ENCODE data around the gene SLC27A5.
"Not testable (repeated sequence)": the region's sequence is repeated elsewhere in the genome, so short reads cannot be mapped to it uniquely, and the experiment has no call there.

The SLC27A5 gene

DNA sequence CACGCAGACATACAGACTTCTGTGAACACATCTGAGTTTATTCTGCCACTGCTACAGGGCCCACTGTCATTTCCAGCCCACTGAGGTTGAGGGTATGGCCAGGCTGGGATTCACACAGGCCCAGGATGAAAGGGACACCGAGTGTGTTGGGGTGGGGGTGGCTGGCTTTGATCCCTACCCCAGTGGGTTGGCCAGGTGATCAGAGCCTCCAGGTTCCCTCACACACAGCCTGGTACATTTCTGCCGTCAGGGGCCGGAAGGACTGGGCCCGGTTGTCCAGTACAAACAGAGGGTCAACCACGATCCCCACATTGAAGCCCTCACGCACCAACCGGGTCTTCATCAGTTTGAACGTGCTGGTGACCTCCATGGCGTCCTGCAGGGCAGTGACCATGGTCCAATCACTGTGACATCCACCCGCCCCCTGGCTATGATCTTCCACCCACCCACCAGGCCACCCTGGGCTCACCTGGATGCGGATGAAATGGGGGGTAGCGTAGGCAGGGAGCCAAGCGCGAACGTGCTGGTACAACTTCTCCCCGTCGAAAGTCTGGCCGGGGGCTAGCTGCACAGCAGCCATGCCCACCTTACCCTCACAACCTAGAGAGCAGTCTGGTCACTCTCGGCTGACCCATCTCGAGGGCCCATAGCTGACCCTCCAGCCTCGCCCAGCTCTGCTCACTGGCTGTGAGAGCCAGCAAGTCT, 13.3 kb downstream of the SLC27A5 start:
- DNase-seq (ENCODE audit: low read depth in 1 of 2, low spot score in 1 of 2), result no peak

DNA sequence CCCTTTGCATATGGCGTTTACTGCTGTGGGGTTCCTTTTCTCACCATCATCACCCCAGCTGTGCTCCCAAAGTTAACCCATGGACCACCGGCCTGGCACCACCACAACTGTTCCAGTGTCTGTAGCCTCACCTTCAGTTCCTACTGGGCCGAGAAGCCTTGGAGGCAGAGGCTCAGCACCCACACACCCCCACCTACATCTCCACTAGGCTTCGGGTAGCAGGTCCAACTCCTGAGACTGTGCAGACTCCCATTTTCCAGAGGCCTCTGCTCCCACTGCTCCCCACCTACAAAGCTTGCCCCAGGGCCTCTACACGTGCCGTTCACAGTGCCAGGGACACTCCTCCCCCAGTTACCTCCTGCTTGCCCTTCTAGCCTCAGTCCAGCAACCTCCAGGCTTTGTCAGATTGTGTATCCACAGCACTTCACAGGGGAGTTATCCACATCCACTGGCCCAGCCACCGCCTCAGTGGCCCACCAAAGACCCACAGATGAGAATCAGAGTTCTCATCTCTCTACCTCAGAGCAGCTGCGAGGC, 14.1 kb downstream of the SLC27A5 start:
- DNase-seq (ENCODE audit: low read depth in 1 of 2, low spot score in 1 of 2), result no peak

DNA sequence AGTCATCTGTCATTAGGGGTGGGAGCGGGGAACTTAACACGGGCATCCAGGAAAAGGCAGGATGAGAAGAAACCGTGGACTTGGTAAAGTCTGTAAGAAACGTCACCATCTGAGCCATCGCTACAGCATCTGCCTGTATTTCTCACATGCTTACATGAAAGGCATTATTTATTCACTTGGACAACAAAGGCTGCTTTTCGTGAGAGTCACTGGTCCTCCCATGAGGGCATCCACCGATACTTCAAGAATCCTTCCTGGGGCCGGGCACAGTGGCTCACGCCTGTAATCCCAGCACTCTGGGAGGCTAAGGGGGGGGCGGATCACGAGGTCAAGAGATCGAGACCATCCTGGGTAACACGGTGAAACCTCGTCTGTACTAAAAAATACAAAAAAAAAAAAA, 19.5 kb downstream of the SLC27A5 start:
- no peak for DNase-seq (ENCODE audit: low read depth in 1 of 2, low spot score in 1 of 2)

DNA sequence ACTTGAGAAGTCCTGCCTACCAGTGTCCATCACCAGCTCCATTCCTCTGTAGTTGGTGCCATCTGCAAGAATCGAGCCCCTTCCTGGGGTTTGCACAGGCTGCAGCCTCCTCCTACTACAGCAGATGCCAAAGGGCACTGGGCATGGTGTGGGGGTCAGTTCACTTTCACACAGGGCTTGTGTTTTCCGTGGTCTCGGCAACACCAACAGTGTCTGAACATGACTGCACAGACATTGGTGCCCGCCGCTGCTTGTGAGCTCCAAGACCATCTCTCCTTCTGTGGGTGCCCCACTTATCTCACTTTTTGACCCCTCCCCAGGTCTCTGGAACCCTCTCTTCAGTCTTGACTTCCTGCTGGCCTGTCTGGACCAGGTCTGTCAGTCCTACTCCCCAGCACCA, 20.4 kb downstream of the SLC27A5 start:
- DNase-seq (ENCODE audit: low read depth in 1 of 2, low spot score in 1 of 2), result no peak

DNA sequence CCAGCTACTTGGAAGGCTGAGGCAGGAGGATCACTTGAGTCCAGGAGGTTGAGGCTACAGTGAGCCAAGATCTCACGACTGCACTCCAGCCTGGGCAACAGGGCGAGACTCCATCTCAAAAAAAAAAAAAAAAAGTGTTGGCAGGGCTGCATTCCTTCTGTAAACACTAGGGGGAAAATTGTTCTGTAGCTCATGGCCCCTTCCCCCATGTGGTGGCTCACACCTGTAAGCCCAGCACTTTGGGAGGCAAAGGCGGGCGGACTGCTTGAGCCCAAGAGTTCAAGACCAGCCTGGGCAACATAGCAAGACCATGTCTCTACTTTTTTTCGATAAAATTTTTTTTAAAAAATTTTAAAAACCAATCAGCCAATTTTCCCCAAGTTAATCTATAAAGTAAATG, 27.4 kb downstream of the SLC27A5 start:
- DNase-seq (ENCODE audit: low read depth in 1 of 2, low spot score in 1 of 2), result not testable (repeated sequence)

DNA sequence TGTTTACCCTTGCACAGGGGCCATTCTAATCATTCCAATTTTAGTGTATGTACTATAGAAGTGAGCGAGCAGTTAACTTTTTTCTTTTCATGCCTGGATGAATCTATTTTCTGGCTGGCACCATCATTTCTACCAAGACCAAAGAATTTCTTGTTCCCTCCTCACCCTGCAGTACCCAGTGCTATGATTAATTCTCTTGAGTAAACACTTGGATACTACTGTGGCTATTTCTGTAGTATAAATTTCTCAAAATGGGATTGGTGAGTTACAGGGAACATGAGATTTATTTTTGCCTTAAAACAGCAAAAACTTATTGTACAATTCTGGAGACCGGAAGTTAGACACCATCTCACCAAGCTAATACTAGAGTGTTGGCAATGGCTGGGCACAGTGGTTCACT, 28.0 kb downstream of the SLC27A5 start:
- no peak for DNase-seq (ENCODE audit: low read depth in 1 of 2, low spot score in 1 of 2)

DNA sequence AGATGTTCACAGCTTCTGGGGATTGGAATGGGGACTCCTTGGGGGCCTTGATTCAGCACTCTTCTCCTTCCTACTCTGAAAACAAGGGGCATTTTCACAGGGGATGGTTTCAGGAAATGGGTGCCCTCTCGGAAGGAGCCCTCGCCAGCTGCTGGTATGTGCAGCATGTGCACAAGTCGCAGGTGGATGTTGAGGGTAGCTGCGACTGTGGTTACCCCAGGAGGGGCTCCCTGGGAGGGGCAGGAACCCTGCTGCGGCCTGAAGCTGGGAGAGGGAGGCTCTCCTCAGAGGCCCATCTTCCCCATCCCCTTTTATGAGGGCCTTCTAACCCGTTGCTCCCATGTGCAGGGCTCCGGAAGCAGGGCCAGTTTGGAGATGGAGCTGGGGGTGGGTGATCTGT, 29.4 kb downstream of the SLC27A5 start:
- no peak for DNase-seq (ENCODE audit: low read depth in 1 of 2, low spot score in 1 of 2)

DNA sequence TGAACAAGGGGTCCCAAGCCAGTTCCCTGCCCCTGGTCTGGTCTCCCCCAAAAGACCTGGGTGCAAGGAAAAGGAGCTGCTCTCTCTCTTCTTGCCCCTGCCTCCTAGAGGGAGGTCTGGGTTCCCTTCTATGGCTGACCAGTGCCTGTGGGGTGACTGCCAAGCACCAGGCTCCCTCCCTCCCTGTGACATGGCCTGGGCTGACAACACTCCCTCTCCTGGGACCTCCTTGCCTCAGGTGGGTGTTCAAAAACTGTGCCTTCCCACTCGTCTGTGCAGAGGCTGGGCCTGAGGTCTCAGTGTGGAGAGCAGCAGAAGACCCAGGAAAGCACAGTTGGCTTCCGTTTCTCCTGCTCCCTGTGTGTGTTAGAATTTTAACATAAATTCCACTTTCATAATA, 31.0 kb downstream of the SLC27A5 start:
- DNase-seq (ENCODE audit: low read depth in 1 of 2, low spot score in 1 of 2), result no peak

DNA sequence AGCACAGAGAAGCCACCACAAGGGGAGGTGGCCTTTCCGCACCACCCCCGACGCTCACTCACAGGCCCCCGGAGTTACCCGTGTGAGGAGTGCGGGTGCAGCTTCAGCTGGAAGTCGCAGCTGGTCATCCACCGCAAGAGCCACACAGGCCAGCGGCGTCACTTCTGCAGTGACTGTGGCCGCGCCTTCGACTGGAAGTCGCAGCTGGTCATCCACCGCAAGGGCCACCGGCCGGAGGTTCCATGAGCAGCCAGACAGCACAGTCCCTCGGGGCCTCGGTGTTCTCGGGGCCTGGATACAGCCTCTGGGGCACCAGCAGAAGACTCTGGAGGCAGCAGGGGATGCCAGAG, 31.3 kb downstream of the SLC27A5 start:
- no peak for DNase-seq (ENCODE audit: low read depth in 1 of 2, low spot score in 1 of 2)

DNA sequence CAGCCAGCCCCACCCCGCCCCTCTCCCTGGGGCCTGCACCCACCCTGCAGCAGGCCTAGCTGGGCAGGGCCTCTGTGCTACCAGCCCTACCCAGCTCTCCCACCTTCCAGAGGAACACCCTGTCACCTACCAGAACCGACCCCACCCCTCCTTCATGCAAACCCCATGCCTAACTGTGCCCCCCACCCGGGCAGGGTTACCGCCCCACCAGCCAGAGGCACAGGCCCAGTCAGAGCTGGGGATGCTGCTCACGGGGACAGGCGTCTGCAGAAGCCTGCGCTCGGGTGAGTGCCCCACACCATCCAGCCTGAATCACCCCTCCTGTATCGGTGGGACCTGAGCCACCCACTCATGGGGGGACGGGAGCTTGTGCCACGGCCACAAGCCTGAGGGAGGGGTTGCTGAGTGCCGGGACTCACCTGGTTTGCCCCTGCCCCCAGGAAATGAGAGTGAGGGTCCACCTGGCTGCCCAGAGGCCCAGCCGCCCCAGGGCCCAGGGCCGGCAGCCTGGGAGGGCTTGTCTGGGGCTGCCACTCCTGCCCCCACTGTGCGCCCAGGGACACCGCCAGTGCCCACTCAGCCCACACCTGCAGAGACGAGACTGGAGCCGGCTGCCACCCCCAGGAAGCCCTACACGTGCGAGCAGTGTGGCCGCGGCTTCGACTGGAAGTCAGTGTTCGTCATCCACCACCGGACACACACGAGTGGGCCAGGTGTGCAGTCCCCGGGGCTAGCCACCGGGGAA, 31.9 kb downstream of the SLC27A5 start:
- no peak for DNase-seq (ENCODE audit: low read depth in 1 of 2, low spot score in 1 of 2)

DNA sequence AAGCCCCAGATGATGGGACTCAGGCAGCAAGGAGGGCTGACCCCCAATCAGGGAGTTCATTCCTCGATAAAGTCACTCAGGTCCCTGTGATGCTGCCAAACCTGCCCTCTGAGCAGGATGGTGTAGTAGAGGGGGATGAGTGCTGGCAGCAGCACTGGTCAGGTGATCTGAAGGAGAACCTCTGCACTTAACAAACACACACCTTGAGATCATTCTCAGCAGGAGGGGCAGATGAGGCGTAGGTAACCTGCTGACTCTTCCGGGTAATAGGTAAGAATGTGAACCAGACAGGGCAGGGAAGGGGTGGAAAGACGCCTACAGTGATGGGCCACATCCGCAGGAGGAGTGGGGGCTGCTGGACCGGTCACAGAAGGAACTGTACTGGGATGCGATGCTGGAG, 32.5 kb downstream of the SLC27A5 start:
- no peak for DNase-seq (ENCODE audit: low read depth in 1 of 2, low spot score in 1 of 2)

DNA sequence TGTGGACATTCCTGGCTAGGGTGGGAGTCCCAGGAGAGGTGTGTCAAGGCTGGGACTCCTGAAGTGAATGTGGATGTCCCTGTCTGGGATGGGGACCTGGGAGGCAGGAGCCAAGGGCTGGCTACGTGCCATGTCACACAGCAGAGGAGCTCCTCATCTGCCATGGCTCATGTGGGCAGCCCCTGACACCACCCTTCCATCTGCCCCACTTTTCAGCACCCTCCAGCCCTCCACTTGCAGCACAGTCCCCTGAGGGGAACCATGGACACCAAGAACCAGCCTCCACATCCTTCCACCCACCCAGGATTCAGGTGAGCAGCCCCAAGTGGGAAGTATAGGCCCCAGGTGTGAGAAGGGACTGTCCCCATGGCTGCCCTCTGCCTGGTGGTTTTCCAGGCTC, 33.9 kb downstream of the SLC27A5 start:
- DNase-seq (ENCODE audit: low read depth in 1 of 2, low spot score in 1 of 2), result no peak

DNA sequence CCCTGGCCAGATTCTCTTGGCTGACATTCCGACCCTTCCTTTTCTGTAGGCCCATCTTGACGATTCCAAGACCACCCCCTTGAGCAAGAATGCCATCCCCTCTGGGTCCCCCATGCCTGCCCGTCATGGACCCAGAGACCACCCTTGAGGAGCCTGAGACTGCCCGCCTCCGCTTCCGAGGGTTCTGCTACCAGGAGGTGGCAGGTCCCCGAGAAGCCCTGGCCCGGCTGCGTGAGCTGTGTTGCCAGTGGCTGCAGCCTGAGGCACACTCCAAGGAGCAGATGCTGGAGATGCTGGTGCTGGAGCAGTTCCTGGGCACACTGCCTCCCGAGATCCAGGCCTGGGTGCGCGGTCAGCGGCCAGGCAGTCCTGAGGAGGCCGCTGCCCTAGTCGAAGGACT, 34.7 kb downstream of the SLC27A5 start:
- no peak for DNase-seq (ENCODE audit: low read depth in 1 of 2, low spot score in 1 of 2)

DNA sequence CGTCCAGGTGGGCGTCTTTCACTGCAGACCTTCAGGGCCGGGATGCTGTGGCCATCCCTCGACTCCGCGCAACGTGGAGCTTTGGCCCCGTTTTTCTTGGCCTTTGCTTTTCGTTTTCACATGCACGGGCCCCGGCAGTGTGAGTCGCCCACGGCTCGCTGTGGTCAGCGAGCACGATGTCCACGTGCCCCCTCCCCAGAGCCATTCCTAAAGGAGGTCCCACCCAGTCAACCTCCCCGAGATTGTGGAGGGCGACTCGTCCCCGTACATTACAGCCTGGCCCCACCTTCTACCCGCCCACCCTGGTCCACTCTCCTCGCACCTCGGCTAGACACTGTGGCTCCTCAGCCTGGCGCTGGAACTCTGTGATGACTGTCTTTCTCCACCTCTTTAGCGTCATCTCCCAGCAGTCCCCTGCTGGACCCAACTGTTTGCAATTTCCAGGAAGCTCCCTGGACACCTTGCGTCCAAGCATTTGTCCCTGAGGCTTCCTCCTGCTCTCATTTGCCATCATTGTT, 35.2 kb downstream of the SLC27A5 start:
- no peak for DNase-seq (ENCODE audit: low read depth in 1 of 2, low spot score in 1 of 2)

DNA sequence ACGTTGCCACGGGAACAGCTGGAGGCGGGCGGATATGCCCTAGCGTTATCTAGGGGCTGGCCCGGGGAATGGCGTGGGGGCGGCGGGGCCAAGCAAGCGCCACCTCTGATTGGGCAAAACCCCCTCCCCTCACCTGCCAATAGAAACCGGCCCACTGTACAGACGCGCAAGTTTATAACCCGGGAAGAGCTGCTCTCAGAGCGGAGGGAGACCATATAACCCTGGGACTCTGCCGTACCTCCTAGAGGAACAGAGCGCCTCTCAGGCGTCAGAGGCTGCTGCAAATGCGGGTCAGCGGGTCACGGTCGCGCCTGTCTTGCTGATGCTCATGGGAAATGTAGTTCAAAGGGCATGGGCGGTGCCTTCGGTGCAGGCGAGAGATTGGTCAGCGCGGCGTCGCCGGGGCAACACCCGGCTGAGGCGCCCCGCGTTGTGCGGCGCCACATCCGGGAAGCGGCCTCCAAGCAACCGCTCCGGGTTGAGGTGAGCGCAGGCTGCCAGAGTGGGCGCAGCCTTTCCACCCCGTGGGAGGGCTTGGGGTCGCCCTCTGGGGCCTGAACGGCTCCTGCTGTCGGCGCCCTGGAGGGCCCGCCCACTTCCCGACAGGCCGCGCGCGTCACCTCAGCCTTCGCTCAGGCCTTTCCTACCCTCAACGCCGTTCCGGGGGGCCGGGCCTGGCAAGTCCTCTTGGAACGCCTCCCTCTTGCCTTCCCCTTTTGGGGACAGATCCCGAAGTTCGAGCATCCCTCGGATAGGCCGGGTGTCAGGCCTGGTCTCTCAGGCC, 35.9 kb downstream of the SLC27A5 start, which contains the start of gene ZNF446:
TSS of gene ZNF446 (plus strand) at position 639 of the 784 bp plus-strand sequence. CDS start 867 bp downstream, outside the sequence.
- DNase-seq (ENCODE audit: low read depth in 1 of 2, low spot score in 1 of 2), result peak; percentile 83 to 88

DNA sequence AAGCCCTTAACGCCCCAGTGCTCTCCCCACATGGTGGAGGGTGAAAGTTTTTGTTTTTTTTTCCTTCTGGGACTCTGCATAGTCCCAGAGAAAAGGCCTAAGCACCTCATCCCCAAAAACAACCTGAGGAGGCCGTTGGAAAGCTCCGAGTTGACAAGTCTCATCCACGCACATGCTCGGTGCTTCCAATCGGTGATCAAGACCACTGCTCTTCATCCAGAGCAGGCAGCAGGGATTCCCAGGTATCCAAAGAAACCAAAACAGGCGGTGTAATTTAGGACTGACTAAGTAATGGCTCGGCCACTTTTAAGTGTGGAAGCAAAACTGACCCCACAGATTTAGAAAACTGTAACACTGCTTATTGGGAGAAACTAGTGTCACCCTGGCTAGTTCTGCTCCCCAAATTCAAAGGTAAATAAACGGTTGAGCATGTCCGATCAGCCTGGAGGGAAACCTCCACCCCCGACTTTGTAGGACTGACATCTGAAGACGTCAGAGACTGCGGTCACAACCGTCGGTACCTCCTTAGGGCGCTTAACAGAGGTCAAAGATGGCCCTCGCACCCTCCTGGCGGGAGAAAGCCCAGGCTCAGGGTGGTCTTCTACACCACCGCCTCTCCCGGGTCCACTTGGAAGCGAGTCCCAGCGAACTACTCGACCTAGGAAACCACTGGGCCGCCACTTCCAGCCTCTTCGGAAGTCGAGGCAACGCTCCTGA, 36.6 kb downstream of the SLC27A5 start:
- DNase-seq (ENCODE audit: low read depth in 1 of 2, low spot score in 1 of 2), result no peak

DNA sequence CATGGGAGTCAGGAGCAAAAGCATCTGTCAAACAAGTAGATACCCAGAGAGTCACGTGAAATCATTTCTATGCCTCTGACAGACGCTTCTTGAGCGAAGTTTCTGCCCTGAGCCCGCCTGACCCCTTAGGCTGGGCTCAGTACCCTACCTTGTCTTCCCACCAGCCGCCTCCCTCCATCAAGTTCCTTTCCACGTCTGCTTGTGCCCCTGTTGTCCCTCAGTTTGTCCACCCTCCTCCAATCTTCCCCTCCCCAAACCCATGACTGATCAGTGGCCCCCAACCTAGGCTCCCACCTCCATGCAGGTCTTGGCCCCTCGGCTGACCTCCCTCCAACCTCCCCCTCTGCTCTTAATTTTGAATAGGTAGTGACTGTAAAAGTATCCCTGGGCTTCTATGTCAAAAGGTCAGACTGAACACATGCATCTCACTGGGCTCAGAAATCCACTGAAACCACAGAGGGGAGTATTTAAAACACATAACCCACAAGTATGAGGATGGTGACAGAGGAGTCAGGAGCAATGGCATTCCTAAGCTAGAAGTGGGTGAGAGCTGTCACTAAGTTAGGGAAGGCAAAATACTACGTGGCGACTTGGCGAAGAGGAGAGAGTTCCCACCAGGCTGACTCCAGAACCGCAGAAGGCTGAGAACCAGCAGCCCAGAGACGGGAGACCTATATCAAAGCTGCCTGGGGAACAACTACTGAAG, 37.3 kb downstream of the SLC27A5 start:
- DNase-seq (ENCODE audit: low read depth in 1 of 2, low spot score in 1 of 2), result no peak

DNA sequence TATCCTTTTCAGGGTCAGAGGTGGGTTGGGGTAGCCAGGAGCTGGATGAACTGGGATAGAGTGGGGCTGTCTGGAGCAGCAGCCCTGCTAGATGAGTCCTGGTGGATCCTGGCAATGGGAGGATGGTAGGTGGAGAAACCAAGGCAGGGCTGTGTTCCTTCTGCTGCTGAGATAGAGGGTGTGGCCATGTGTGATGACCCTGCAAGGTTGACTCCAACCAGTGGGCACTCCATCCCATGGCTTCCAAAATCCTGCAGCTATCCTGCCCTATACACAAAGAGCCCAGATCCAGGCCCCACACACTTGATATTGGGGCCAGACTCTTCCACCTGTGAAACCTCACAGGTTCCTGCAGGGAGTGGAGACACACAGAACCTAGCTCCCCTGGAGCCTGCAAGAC, 38.0 kb downstream of the SLC27A5 start:
- no peak for DNase-seq (ENCODE audit: low read depth in 1 of 2, low spot score in 1 of 2)

DNA sequence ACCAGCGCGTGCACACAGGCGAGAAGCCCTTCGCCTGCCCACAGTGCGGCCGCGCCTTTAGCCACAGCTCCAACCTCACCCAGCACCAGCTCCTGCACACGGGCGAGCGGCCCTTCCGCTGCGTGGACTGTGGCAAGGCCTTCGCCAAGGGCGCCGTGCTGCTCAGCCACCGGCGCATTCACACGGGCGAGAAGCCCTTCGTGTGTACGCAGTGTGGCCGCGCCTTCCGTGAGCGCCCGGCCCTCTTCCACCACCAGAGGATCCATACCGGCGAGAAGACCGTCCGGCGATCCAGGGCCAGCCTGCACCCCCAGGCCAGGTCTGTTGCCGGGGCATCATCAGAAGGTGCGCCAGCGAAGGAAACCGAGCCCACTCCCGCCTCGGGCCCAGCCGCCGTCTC, 40.1 kb downstream of the SLC27A5 start:
- DNase-seq (ENCODE audit: low read depth in 1 of 2, low spot score in 1 of 2), result no peak

DNA sequence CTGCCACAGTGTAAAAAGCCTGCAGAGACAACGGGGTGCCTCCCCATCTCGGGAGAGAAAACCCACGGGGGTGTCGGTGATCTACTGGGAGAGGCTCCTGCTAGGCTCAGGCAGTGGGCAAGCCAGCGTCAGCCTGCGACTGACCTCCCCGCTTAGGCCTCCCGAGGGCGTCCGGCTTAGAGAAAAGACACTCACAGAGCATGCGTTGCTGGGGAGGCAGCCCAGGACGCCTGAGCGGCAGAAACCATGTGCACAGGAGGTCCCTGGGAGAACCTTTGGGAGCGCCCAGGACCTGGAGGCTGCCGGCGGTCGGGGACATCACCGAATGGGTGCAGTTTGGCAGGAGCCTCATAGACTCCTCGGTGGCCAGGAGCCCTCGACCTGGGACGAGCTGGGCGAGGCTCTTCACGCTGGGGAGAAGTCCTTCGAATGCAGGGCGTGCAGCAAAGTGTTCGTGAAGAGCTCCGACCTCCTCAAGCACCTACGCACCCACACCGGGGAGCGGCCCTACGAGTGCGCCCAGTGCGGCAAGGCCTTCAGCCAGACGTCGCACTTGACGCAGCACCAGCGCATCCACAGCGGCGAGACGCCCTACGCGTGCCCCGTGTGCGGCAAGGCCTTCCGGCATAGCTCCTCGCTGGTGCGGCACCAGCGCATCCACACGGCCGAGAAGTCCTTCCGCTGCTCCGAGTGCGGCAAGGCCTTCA, 40.8 kb downstream of the SLC27A5 start:
- DNase-seq (ENCODE audit: low read depth in 1 of 2, low spot score in 1 of 2), result not testable (repeated sequence)
